ENCODE data around the gene CDK5RAP1.
"Not testable (repeated sequence)": the region's sequence is repeated elsewhere in the genome, so short reads cannot be mapped to it uniquely, and the experiment has no call there.

The CDK5RAP1 gene

DNA sequence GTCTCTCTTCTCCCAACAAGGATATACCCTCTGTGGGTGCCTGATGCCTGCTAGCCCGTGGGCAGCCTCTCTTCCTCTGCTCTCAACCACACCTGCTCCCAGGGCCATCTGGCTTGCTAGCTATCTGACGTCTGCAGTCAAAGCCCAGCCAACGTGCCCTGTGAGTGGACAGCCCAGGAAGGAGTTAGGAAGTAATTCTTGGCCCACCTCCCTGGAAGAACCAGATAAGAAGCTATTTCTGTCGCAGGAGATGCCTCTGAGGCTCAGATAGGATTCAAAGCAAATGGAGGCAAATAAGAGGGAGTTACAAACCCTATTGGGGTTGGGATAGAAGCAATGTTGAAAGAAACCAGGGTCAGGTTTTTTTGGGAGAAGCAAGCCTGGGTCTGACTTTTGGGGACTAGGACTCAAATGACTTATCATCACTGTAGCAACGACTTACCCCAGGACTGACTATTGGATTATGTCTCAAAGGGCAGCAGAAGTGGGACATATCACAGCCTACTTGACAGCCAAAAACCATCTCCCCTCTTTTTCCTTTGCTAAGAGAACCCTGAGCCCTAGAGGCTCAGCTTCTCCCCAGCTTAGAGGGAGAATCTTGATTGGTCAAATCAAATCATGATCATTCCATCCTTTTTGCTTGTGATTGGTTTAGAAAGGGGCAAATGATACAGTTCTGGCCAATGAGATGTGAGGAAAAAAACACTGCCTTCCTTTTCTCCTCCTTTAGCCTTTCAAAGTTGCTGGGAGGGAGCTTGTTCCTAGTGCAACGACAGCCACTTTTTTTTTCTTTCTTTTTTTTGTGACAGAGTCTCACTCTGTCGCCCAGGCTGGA, 18.0 kb upstream of the CDK5RAP1 start:
- no peak for DNase-seq

DNA sequence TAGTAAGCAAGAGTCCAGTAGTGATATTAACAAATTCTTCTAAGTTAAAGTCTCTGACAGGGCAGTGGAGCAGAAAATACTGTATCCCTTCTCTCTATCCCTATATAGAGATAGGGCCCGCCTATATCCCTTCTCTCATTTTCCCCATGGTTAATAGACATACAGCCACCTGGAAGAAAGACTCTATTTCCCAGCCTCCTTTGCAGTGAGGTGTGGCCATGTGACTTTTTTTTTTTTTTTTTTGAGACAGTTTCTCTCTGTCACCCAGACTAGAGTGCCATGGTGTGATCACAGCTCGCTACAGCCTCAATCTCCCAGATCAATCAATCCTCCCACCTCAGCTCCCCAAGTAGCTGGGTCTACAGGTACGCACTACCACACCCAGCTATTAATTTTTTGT, 16.7 kb upstream of the CDK5RAP1 start:
- DNase-seq = no peak

DNA sequence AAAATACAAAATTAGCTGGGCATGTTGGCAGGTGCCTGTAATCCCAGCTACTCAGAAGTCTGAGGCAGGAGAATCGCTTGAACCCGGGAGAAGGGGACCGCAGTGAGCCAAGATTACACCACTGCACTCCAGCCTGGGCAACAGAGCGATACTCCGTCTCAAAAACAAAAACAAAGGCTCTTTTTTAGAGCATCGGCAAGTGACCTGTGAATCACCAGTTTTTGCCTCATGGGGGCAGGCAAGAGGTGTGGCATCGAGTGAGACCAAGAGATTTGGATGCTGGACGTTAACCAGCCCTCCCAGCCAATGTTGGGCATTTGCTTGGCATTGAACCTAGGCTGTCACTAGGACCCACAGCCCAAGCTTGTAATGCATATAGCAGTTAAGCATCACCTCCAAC, 14.6 kb upstream of the CDK5RAP1 start:
- no peak for DNase-seq

- DNase-seq = no peak
Measured at GRCh38 chr20:33412484-33412838, 11.1 kb upstream of the CDK5RAP1 start.

- no peak for DNase-seq
Measured at GRCh38 chr20:33411711-33412483, 10.6 kb upstream of the CDK5RAP1 start.

- no peak for DNase-seq
Measured at GRCh38 chr20:33411242-33411641, 9.9 kb upstream of the CDK5RAP1 start.

- DNase-seq = no peak
Measured at GRCh38 chr20:33410081-33410742, 8.9 kb upstream of the CDK5RAP1 start.

GRCh38 chr20:33408716-33409654, 7.7 kb upstream of the CDK5RAP1 start:
- no peak for DNase-seq

- DNase-seq = no peak
Measured at GRCh38 chr20:33408313-33408712, 7.0 kb upstream of the CDK5RAP1 start.

GRCh38 chr20:33407796-33408195, 6.5 kb upstream of the CDK5RAP1 start:
- no peak for DNase-seq

DNA sequence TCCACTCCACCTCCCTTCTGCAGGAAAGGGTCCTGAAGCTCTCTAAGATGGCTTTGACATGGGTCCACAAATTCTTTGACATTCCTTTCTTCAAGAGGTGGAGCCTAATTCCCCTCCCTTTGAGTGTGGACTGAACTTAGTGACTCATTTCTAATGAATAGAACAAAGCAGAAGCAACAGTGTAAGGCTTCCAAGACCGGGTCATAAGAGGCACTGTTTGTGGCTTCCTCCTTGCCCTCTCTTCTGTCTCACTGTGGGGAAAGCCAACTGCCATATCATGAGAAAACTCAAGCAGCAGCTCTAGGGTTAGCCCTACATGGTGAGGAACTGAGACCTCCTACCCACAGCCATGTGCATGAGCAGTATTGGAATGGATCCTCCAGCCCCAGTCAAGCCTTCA, 5.9 kb upstream of the CDK5RAP1 start:
- DNase-seq = no peak

- no peak for DNase-seq
Measured at GRCh38 chr20:33404281-33404680, 3.0 kb upstream of the CDK5RAP1 start.

DNA sequence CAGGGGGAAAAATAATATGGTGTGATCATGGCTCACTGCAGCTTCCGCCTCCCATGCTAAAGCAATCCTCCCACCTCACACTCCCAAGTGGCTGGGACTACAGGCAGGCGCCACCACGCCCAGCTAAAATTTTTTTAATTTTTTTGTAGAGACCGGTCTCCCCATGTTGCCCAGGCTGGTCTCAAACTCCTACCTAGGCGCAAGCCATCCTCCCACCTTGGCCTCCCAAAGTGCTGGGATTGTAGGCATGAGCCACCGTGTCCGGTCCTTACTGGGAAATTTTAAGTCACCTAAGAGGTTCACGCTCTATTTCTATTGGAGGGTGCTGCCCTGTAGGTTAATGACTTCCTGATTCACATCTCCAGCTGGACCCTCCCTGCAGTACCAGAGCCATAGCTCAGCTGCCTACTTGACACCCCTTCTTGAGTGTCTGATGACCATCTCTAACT, 626 bp upstream of the CDK5RAP1 start:
- no peak for DNase-seq

DNA sequence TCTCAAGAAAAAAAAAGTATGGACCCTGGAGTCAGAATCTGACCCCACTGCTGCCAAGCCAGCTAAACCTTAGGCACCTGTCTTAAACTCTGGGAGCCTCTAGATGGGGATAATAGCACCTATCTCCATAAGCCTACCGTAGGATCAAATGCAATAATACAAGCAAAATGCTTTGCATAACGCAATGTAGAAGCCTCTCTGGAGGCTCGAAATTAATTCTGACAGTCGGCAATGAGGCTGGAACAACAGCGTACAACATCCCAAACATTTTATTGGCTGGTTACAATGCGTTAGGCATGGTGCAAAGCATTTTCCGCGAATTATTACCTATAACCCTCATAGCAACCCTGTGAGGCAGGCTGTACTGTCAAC, 521 bp downstream of the CDK5RAP1 start:
- no peak for DNase-seq

GRCh38 chr20:33399924-33400323, 1.4 kb downstream of the CDK5RAP1 start:
- DNase-seq = no peak

DNA sequence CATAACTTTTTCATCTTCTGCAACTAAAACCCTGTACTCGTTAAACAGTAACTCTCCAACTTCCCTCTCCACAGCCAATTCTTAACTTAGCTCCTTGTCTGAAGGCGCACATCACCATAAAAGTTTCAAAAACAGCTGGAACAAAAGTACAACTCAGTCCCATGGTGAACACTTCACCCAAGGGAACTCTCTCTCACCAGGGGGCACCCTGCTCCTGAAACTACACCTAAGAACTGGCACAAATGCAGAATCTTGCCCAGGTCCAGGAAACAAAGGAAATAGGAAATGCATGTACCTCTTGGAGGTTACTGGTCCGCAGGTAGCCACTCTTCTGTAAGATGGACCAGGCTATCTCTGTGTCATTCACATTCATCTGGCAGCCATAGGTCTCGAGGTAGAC, 6.6 kb downstream of the CDK5RAP1 start:
- DNase-seq = no peak

DNA sequence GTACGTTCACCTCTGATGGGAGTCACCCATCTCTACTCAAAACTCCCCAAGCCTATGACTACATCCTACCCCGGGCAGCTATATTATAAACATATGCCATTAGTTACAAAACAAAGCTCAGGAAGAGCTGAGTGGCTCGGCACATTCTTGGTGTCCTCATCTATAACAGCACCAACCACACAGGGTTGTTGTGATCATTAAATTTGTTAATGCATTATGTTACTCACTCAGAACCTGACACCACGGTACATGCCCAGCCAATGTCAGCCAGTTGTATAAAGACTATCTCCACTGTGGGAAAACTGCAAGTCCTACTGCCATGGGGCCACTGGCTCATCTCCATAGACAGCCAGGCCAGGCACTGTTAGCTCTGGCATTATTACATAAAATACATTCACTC, 7.7 kb downstream of the CDK5RAP1 start:
- DNase-seq = no peak

- no peak for DNase-seq
Measured at GRCh38 chr20:33391722-33392415, 9.4 kb downstream of the CDK5RAP1 start.

- not testable (repeated sequence) for DNase-seq
Measured at GRCh38 chr20:33389326-33389725, 12.0 kb downstream of the CDK5RAP1 start.

- DNase-seq = no peak
Measured at GRCh38 chr20:33388268-33388667, 13.1 kb downstream of the CDK5RAP1 start.

DNA sequence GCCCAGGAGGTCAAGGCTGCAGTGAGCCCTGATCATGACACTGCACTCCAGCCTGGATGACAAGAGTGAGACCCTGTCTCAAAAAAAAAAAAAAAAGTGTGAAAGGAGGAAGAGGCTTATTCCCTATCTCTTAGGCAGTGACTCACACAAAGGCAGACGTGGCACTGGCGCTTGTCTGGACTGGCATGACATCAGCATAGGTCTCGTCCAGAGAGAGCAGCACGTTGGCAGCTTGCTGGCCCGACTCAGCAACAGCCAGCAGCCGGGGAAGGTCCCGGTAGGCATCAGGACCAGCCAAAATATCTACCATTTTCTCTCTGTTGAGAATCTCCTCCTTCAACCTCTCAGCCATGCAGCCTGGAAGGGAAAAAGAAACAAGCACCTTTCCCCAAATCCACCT, 14.1 kb downstream of the CDK5RAP1 start:
- DNase-seq = no peak

DNA sequence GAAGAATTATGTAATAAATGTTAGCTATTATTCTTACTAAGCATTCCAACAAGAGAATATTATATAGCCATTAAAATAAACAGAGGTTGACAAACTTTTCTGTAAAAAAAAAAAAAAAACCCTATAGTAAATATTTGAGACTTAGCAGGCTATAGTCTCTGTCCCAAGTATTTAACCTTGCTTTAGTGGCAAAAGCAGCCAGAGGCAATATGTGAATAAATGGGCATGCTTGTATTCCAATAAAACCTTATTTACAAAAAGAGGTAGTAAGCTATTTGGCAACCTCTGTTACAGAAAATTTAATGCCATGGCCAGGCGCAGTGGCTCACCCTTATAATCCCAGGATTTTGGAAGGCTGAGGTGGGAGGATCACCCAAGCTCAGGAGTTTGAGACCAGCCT, 14.6 kb downstream of the CDK5RAP1 start:
- DNase-seq = no peak

All from activated effector memory CD4-positive, alpha-beta T cell treated with Interleukin-2 at 50 U/mL for 16 hours (primary cell).